GM18511 (cell line): Measurements from ENCODE around the gene CTR9.

ENCODE experiments used
- ATAC-seq: cut with Tn5 transposase; IDR thresholded peaks from one replicate; pipeline ENCODE4 v1.9.1; 2021; ENCODE audit warnings: mild to moderate bottlenecking, moderate library complexity; ENCODE audit not compliant: unreplicated experiment

Gene CTR9

DNA sequence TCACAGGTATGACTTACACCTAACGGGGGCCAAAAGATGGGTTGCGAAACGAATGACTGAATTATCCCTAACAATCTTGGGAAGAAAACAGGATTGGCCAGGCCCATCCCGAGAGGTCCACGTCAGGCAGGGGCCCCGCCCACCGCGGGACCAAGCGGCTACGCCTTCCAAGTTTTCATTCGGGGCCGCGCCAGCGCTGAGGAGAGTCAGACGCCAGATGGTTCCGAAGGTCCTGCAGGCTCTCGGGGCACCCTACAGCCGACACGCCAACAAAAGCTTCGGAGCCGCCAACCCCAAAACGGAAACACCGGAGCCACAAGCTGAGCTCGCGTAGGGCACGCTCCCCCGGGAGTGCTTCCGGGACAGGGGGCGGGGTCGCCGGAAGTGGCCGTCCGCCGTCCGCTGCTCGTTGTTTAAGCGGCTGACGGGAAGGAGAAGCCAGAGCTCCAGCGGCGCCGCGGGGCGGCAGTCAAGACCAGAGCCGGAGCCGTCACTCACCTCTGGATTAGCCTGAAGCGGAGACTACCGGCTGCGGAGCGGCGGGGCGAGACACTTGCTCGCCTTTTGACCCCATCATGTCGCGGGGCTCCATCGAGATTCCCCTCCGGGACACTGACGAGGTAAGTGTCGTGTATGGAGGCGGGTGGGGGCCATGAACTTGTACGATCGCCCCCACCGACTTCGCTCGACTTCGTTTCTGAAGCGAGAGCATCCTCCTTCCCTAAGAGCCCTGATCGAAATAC lies at the start of gene CTR9:
Gene CTR9, plus strand, starts transcription at position 409 of the 743 bp plus-strand sequence. Its CDS starts 167 bp downstream, at position 576.
- peak; percentile 94 for ATAC-seq

DNA sequence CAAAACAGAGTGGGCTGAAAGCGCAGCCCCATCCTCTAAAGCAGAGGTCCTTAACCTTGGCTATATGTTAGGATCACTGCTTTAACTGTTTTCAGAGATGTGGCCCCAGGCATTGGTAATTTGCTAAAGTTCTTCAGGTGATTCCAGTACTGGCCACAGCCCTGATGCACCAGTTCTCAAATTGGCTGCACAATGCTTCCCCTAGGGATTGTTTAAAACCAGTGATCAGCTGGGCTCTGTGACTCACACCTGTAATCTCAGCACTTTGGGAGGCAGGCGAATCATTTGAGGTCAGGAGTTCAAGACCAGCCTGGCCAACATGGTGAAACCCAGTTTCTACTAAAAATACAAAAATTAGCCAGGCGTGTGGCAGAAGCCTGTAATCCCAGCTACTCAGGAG lies 49.1 kb upstream of the CTR9 start:
- ATAC-seq: no peak

DNA sequence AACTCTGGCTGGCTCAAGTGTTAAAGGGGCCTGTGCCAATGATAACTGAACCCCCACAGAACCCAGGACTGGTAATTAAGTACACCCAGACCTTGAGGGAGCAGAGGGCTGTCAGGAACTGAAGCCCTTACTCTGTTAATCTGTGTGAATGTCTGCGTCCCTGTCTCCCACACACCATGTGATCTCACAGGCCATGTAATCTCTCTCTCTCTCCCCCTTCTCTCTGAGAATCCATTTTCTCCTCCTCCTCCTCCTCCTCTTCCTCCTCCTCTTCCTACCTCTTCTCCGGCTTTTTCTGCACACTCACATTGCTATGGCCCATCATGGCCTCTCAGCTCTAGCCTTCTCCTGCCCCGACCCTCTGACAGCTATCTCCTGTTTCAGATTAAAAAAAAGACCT lies 42.9 kb upstream of the CTR9 start:
- ATAC-seq: no peak

DNA sequence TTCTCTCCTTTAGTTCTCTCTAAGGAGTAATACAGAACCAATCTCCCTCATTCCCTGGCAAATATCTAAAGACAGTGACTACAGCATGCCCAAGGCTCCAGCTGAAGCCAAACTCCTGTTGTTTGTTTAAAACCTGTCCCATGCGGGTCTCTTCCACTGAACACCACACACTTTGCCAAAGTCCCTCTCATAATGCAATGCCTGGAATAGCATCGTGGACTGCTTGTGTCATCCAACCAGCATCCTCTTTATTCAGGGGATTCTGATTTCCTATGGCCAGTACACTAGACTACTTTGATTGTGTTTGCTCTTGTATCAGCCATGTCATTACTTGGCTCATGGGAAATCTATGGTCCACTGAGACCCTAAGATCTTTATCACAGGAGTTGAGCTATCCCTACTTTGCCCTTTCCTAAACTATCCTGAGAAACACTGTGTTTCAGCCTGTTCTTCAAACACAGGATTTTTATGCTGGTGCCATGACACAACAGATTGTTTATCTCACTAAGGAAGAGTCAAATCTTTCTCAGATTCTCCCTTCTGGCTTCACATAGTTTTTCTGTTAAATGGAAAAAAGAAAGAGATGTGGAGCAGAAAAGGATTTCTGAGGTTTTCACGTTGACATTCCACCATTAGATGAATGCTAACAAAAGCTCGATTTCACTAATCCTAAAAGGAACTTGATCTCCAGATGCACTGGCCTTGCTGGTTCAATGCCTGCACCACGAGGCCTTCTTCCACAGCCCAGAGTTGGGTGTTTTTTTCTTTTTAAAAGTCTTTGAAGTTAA lies 41.6 kb upstream of the CTR9 start:
- ATAC-seq: no peak

DNA sequence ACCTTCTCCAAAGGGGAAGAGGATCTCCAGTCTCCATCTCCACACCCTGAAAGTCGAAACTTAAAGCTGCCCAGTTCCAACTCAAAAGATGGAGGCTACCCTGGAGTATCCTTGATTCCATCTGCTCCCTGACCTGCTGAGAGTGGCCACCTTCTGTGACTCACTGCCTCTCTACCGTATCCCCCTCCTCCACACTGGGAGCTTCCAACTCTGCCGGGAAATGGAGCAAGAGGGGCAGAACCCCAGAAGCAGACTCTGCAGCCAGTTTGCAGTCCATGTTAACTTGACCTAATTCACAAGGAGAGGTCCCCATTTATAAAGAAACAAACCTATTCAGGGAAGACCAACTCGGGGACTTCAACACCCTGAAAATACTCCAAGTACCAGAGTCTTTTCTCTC lies 35.5 kb upstream of the CTR9 start:
- no peak for ATAC-seq

DNA sequence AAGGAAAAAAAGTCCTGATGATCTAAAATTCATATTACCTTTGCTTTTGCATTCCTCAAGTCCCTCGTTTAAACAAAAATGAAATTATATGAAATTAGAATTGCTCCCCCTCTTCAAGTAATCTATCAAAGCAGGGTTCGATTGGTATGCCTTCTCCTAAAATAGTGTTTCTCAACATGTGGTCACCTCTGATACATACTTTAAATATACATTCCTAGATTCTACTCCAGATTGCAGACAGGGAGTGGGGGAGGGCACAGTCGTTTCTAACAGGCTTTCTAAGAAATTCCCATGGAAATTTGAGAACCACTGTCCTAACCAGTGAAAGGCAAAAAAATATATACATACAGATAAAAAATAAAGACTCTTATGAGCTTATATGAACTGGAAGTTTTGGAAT lies 34.9 kb upstream of the CTR9 start:
- no peak for ATAC-seq

DNA sequence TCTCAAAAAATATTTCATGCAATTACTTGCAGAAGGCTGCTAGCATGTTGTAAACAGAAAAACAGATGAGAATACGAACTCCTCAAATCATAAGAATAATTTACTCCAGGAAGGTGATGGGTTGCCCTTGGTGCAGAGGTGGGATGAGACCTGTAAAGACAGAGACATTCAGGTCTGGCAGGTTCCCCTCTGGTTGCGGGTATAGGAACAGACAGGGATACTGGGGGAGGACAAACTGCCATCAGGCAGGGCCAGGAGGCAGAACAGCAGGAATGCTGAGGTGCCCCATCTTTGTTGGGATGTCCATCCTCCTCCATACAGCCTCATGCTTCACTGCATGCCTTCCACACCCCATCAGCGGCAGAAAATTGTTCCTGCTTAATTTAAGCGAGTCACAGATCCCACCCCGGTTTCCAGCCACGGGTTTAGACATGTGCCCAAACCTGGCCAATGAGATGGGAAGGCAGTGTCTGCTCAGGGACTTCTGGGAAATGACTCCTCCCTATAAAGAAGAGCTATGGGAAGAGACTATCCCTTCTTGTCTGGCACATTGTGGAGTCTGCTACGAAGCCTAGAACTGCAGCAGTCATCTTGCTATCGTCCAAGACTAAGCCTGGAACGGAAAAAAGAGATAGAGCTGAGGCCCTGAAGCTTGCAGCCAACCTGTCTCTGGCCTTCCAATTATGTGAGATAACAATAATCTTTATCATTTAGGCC lies 34.3 kb upstream of the CTR9 start:
- no peak for ATAC-seq

DNA sequence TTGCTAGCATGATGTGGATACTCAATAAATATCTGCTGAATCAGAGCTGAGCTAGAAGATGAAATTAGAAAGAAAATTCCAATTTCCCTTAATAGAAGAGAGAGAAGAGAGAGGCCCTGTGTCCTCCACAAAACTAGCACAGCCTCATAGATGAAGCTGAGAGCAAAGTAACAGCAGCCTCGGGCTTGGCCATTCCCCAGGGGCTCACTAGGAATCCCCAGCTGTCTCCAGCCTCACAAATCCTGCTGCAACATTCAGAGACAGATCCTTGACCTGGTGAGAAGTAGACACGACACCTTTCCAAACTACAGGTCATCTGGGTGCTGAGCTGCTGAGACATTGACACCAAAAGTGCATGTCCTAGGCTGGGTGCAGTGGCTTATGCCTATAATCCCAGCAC lies 31.4 kb upstream of the CTR9 start:
- no peak for ATAC-seq

DNA sequence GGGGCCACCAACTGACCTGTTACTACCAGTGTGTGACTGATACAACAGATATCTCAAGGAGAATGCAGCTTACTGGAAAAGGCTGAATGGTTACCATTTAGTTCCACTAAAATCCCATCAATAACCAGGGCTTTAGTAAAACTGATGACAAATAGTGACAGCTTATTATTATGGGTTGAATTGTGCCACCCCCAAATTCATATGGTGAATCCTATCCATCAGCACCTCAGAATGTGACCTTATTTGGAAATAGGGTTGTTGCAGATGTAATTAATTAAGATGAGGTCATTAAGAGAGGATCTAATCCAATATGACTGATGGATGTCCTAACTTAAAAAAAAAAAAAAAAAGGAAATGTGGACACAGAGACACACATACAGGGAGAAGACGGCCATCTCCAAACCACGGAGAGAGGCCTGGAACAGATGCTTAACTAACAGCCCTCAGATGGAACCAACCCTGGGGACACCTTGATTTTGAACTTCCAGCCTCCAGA lies 30.1 kb upstream of the CTR9 start:
- no peak for ATAC-seq

DNA sequence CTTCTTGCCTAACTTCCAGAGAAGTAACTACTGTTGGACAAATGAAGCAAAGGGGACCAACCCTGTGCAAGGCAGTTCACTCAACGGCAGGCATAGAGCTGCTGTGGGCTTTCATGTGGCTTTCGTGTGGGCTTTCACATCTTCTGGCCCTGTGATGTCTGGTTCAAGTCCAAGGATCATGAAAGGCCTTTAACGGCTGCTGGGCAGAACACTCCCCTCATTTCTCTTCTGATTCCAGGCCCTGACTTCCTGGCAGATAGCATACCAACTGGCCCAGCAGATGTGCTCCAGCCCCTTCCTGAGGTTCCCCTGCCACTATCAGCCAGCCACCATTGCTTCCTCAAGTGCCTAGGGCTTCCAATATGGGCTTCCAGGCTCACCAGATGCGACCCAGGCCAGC lies 28.7 kb upstream of the CTR9 start:
- no peak for ATAC-seq

DNA sequence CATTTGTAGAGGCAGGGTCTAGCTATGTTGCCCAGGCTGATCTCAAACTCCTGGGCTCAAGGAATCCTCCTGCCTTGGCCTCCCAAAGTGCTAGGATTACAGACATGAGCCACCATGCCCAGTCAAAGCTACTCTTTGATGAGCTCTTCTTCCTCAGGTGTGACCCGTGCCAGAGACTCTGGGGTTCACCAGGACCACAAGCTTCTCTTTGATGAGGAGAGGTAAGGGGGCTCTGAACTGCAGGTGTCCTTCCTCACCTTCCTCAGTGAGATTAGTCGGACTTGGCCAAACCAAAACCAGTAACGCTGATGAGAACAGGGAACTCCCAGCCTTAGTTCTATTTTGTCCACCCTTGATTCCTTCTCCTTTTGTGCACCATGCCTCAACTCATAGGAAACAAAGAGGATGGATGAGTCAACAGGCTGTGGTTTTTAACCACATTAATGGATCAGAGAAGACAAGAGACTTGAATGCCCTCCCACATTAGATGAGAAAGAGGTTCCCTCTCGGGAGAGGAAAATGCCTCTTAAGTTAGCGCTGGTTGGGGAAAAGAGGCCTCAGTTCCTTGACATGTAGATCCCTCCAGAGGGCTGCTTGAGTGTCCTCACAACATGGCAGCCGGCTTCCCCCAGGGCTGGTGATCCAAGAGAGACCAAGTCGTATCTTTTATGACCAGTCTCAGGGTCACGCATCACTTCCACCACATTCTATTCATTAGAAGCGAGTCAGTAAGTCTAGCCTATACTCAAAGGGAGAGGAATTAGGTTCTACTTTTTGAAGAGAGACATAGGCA lies 25.7 kb upstream of the CTR9 start:
- no peak for ATAC-seq

DNA sequence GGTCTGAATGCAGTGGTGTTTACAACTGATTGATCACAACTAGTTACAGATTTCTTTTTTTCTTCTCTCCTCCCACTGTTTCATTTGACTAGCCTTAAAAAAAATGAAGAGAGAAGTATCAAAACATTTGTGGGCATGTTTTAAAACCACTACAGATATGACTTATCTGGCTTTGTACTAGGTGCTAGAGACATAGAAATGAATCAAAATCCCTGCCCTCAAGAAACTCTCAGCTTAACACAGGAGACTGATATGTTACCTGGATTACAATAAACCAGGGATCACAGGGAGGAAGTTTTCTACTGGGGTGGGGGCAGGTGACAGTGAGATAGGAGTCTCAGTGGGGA lies 25.2 kb upstream of the CTR9 start:
- no peak for ATAC-seq

DNA sequence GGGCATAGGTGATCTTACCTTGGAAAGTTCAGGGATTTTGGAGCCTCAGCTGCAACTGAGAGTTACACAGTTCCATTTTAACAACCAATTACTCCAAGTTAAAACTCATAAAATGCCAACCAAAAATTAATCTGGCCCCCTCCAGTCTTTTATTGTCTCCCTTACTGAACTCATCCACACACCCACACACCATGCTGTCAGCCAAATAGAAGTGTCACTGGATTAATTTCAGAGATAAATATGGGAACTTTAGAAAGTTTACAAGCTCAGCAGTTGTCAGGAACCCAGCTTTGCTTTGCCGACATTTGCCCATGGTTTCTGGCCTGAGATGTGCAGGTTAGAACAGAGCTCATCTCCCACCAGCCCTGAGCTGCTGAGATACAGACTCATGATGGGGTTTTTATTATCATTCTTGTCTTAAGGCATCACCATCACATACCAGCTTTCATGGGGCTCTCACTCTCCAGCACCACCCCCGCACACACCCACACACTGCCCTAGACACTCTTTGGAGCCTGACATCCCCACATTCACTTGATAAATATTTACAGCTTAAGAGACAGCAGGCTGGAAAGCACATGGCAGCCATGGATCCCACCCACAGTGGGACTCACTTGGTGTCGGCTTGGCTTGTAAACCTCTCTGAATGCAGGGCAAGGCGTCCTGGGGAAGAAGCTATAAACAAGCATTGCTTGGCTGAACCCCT lies 23.7 kb upstream of the CTR9 start:
- no peak for ATAC-seq

DNA sequence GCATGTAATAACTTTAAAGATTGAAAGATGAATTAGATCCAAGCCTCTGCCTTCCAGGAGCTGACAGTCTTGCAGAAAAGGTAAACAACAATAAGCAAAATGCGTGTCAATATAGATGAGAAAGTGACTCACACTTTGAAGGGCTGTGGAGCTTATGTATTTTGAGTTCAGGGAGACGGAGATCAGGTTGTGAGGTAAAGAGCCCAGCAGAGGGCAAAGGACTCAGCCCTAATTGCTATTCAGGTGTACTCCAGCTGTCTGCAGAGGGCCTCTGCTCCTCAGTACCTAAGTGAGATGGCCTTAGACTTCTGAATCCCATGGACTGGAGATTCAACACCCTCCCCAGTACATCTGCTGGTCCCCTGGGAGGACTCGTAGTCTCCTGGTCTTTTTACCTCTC lies 22.9 kb upstream of the CTR9 start:
- ATAC-seq: no peak

DNA sequence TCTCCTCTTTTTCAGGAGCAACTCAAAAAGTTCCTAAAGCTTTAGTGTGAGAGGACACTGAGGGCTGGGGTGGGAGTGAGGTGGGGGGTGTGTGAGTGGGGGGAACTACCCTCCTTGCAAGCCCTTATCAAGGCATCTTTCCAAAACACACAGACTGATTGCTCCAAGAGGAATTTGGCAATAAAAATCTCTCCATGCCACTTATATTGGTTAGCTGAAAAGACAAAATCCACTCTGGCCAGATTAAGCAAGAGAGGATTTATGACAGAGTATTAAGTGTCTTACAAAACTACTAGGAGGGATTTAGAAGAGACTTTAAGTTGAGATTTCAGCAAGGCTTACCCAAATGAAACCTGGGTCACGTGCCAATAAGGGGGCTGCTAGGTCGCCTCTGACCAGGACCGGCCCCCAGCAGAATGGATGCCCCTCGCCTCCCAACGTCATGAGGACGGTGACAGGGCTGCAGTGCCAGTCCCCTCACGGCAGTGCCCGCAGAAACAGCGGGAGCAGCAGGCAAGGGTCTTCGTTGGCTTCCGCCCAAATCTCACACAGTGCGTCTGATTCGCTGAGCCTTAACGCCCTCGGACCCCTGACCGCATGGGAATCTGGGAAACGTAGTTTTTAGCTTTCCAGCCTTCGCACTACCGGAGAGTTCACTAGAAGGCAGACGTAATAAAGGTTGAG lies 22.1 kb upstream of the CTR9 start:
- ATAC-seq: no peak

DNA sequence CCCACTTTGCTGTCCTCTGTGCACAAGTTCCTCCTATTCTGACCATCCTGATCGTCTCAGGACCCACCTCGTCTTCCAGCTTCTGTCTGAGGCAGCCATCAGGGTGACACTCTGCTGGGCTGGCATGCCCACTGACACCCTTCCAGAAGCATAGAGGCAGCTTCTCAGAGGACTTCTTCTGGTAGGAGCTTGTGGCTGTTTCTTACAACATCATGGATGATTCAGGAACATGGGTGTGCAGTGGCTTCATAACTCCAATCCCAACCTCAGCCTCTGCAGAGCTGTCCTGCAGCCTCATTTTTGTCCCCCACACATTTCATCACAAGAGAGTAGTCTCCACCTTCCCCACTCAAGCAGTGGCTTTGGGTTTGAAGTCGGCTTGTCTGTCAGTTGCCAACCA lies 20.9 kb upstream of the CTR9 start:
- ATAC-seq: no peak

DNA sequence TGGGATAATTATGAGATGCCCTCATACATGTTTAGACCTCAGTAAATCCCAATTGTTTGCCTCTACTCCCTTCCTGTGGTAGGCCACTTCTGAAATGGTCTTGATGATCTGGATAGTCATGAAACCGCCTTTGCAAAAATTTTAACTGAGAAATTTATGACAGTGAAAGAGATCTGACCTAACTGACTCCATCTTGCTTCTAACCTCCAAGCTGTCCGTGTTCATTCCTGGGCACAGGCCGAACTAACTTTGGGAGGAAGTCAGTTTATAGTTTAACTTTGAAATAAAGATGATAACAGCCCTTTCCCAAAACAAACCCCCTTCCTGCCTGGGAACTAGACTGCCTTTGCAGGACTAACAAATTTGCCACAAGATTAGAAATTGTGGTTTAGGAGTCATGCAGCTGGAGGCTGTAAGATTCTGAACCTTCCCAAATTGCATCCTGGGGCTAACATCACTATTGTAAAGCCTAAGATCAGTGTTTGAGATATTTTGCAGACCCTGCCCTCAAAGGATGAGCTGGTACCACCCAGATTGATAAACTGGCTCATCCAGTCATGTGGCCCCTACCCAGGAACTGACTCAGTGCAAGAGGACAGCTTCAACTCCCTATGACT lies 19.9 kb upstream of the CTR9 start:
- no peak for ATAC-seq

DNA sequence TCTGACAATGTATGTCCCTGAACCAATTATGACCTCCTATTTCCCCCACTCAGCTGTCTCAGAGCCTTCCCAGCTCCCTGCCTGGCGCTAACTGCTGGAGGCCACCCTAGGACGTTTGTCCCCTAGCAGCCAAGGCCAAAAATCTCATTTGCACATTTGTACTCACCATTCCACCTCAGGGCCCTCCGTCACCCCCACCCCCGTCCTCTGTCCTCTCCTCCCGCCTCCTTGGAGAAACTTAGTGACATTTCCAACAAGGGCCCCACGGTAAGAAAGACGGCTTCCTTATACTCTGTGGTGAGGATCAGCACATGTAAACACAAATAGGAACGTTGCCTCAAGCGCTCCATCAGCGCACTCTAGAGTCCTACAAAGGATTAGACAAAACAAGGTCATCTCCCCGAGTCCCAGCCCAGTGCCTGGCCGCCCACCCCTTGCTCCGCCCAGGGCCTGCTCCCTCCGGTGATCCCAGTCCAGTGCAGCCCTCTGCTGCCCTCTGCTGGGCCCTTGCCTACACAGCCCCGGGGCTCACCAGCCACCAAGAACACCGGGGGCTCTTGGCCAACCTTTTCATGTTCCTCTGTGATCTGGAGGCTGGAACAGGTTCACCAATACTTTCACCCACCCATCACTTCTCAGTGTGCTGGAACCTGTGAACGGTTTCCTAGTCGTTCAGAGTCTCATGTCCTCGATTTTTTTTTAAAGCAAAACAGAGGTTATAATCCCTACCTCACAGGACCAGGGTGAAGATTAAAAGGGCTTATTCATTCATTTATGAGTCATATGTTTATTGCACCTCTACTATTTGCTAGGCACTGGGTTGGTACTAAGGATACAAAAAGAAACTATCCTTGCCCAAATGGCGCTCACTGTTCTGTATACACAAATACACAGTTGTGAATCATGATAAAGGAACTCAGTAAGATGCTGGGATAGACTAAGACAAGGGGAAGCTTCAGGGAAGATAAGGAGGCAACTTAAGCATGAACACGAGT lies 15.3 kb upstream of the CTR9 start:
- ATAC-seq: peak; percentile 97
